ENCODE measurements around the gene KCNQ1.

The KCNQ1 gene

GRCh38 chr11:2527621-2528291 lies 82.9 kb downstream of the KCNQ1 start:
- DNase-seq, result no peak

- no peak for DNase-seq
These were observed 83.7 kb downstream of the KCNQ1 start for GRCh38 chr11:2528301-2529050.

GRCh38 chr11:2529173-2529572 lies 84.4 kb downstream of the KCNQ1 start:
- DNase-seq, result no peak

- DNase-seq, result no peak
These were observed 84.8 kb downstream of the KCNQ1 start for GRCh38 chr11:2529636-2530035.

- DNase-seq, result no peak
These were observed 85.5 kb downstream of the KCNQ1 start for GRCh38 chr11:2530131-2530854.

GRCh38 chr11:2530855-2531200 lies 86.0 kb downstream of the KCNQ1 start:
- no peak for DNase-seq

GRCh38 chr11:2531277-2531986 lies 86.6 kb downstream of the KCNQ1 start:
- peak; percentile 58 for DNase-seq

- DNase-seq, result no peak
These were observed 87.3 kb downstream of the KCNQ1 start for GRCh38 chr11:2531987-2532703.

GRCh38 chr11:2532704-2533586 lies 88.1 kb downstream of the KCNQ1 start:
- peak; percentile 89 for DNase-seq

- peak; percentile 65 for DNase-seq
These were observed 88.9 kb downstream of the KCNQ1 start for GRCh38 chr11:2533587-2534133.

GRCh38 chr11:2534134-2534956 lies 89.5 kb downstream of the KCNQ1 start:
- DNase-seq, result no peak

- DNase-seq, result no peak
These were observed 90.3 kb downstream of the KCNQ1 start for GRCh38 chr11:2534957-2535672.

- DNase-seq, result no peak
These were observed 91.0 kb downstream of the KCNQ1 start for GRCh38 chr11:2535673-2536439.

- DNase-seq, result no peak
These were observed 91.7 kb downstream of the KCNQ1 start for GRCh38 chr11:2536440-2536989.

GRCh38 chr11:2537010-2537705 lies 92.3 kb downstream of the KCNQ1 start:
- DNase-seq, result no peak

GRCh38 chr11:2537896-2538724 lies 93.3 kb downstream of the KCNQ1 start:
- no peak for DNase-seq

GRCh38 chr11:2538951-2539350 lies 94.1 kb downstream of the KCNQ1 start:
- no peak for DNase-seq

All from KG1 (cell line).